ENCODE results near the gene RASAL1.

RASAL1 gene

GRCh38 chr12:113071135-113072112, 64.1 kb downstream of the RASAL1 start:
- no peak for DNase-seq (ENCODE audit: low spot score)

- no peak for DNase-seq (ENCODE audit: low spot score)
Observed at GRCh38 chr12:113070117-113070906, 65.2 kb downstream of the RASAL1 start.

- DNase-seq (ENCODE audit: low spot score) = no peak
Observed at GRCh38 chr12:113069751-113070116, 65.8 kb downstream of the RASAL1 start.

DNA sequence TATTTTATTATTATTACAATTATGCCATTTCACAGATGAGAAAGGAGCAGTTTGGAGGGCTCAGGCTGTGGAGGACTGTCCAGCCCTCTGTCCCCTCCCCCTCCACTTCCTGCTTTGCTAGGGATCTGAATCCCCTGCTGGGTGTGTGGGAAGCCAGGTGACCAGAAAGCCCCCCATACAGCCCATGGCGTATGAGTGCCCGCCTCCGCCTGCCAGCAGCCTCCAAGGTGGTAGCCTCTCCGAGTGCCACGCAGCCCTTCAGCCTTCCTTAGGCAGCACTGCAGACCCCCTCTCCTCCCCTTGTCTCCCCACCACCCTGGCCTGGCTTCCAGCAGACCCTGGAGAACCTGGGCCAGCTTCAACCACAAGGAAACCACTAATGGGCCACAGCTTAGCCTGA, 66.4 kb downstream of the RASAL1 start:
- DNase-seq (ENCODE audit: low spot score) = no peak

DNA sequence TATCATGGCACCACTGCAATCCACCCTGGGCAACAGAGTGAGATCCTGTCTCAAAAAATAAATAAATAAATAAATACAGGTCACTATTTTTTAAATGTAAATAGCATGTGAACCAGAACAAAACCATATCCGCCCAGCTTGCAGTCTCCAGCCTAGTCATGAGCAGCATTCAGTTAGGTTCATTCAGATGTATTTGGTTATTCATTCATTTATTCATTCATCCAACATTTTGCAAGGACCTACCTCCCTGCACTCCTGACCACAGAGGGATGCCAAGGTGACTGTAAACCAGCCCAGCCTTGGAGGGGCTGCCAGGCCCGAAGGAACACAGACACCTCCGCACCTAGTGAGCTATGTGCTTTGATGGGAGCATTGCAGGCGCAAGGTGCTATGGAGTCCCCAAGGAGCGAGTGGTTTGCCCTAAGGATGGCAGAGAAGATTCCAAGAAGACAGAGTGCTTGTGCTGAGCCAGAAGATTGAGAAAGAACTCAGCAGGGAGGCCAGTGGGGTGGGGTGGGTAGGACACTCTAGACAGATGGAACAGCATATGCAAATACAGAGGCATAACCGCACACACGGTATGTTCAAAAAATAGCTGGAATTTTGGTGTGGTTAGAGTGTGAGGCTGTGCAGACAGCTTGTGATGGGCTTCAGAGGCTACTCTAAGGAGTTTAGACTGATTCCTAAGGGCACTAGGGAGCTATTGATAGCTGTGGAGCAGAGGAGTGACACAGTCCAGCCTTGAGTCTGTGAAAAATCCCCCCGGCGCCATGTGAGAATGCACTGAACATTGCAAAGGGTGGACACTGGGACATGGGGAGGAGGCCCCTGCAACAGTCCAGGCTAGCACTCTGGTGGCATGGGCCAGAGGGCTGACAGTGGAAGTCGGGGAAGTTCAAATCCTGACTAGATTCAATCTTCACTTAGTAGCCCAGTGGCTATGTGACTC, 67.3 kb downstream of the RASAL1 start:
- no peak for DNase-seq (ENCODE audit: low spot score)

DNA sequence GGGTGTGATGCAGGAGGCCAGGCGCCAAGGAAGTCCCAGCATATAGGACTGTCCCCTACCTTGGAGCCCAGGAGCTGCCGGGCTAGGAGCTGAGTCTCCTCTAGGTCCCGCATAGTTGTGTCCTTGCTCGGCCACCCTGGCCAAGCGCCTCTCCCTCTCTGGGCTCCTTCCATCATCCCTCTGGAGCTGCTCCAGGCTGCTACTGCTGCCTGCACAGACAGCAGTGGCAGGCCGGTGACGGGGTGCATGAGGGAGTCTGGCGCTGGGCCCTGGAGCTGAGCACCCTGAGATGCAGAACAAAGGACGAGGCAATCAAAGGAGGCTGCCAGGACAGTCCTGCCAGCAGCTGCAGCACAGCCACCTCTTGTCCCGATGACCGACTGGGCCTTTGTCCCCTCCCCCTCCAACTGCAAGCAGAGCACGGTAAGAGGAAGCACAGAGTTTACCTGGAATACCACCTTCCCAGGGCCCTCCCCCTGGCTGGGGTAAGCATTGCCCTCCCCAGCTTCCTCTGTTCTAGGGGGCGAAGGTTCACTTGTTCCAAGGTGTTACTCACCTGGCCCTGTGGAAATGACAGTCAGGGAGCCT, 68.7 kb downstream of the RASAL1 start:
- no peak for DNase-seq (ENCODE audit: low spot score)

GRCh38 chr12:113065126-113066007, 70.2 kb downstream of the RASAL1 start:
- peak; percentile 58 for DNase-seq (ENCODE audit: low spot score)

DNA sequence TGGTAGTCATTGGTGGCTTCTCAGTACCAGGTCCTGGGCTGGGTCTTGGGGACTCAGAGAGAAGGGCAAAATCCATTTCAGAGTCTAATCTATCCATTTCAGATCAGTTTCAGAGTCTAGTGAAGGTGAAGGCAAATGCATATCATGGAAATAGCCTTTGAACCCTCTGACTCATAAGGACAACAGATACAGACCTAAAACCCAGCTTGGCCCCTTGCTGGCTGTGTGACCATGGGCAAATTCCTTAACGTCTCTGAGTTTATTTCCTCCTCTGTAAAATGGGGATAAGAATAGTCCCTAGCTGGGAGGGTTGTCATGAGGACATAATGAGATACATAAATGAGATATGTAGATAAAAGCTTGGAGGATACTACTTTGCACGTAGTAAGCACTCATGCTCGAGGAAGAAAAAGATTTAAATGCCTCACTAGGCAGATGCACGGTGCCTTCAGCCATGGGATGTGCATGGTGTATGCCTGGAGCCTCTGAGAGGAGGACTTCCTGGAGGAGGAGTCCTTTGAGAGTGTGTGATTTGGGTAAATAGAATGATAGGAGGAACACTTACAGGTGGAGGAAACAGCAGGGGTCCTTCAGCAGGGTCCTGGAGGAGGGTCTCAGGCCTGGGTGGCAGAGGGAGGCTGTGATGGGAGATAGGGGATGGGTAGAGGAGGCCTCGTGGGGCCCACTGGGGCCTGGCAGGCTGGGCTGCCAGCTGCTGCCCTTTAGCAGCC, 71.0 kb downstream of the RASAL1 start:
- DNase-seq (ENCODE audit: low spot score) = no peak

DNA sequence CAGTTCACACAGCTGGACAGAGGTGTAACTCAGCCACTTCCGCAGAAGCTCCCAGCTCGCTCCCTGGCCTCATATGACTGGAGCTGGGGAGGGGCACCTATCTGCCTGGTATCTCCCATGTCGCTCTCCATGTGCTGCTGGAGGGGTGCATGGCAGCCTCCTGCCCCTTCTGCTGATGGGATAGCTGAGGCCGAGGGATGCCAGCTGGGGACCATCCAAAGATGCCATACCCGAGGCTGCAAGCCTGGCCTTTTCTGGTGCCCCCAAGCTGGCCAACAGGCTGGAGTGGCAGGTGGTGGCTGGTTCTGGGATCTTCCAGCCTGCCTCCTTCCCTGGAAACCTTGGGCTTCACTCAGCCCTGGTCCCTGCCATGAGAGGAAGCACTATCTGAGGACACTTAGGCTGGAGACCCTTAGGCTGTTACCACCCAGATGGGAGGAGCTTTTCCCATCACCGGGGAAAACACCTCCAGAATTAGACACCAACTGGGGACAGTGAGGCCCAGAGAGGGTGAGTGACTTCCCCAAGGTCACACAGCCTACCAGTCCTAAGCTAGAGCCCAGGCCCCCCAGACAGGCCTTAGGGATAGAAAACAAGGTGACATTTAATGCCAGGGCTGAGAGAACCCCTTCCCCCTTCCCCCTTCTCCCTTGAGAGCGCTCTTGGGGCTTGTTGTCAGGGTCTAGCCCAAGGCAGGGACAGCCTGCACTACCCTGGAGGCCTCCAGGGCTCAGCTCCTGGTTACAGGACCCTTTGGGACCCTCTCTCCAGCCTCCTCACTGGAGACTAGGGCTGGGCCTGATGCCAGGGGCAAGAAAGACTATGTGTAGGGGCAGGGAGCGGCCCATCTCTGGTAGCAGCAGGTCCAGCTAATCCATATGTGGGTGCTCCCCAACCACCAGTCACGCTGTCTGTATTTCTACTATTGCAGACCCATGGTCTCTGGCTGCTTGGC, 71.9 kb downstream of the RASAL1 start:
- DNase-seq (ENCODE audit: low spot score) = no peak

DNA sequence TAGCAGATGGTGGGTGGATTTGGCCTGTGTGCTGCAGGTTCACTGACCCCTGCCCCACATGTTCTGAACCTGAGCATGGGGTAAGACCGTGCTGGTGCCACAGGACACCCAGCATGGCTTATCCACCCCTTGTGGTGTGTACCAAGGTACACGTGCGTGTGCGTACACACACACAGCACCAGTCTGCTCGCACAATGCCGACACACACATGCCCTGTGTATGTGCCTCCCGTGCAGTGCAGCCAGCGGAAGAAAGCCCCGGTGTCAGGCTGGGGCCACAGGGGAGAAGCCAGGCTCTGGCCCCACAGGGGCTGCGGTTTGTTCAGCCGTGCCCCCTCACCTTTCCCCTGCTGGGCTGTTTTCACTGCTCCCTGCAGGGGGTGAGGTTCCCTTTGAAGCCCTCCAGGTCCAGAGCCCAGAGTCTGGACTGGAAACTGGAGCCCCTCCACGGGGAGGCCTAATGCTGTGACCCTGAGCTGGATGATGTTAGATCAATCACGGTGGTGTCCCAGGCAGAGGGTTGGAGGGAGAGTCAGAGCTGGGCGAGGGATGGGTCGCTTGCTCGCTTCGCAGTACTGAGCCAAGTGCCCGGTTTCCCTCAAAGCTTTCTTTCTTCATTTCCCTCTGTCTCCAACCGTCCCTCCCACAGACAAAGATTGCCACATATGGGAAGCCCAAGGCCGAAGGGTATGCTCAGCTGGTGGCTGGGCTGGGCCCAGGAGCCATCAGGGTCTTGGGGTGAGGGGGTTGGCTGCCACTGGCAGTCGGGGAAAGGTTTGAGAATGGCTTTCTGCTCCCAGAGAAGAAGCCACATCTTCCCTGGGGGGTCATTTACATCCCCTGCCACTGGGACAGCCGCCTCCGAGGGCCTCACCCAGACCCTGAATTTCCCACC, 72.8 kb downstream of the RASAL1 start:
- DNase-seq (ENCODE audit: low spot score) = no peak

- no peak for DNase-seq (ENCODE audit: low spot score)
Observed at GRCh38 chr12:113061061-113061694, 74.4 kb downstream of the RASAL1 start.

GRCh38 chr12:113060336-113060960, 75.1 kb downstream of the RASAL1 start:
- no peak for DNase-seq (ENCODE audit: low spot score)

DNA sequence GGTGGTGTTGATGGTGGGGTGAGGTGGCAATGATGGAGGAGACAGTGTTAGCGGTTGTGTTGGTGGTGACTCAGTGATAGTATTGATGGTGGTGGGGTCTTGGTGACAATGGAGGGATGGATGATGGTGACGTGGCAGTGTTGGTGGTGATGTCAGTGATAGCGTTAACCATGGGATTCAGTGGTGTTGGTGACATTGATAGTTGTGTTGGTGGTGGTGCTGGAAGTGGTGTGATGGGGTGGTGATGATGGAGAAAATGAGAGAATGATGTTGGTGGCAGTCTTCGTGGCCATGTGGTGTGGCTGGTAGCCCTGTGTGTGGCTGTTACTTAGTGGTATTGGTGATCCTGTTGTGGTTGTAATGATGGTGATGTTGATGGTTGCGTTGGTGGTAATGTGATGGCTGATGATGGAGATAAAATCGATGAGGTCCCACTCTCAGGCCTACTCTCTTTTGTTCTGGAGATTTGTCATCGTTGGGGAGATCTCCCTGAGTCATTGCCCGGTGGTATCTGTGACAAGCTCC, 76.4 kb downstream of the RASAL1 start:
- DNase-seq (ENCODE audit: low spot score) = no peak

DNA sequence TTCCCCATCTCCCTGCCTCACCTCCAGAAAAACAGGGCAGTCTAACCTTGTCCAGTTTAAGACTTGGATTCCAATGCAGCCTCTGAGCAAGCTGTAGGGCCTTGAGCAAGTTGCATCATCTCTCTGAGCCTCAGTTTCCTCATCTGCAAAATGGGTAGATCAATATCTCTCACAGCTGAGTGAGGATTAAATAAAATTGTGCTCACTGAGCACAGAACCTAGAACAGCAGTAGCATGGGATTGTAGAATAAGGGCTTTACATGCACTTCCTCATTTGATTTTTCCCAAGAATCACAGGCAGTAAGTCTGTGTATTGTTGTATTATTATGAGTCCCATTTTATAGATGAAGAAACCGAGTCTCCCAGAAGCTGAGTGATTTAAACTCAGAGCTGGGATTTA, 77.0 kb downstream of the RASAL1 start:
- no peak for DNase-seq (ENCODE audit: low spot score)

- DNase-seq (ENCODE audit: low spot score) = no peak
Observed at GRCh38 chr12:113057565-113058485, 77.7 kb downstream of the RASAL1 start.

Measured in AG08396 (cell line).